GM18868 (cell line): ENCODE data around the gene AZIN2.

Experiments
- ATAC-seq: cut with Tn5 transposase; IDR thresholded peaks from one replicate; pipeline ENCODE4 v1.9.1; 2021; ENCODE audit warnings: mild to moderate bottlenecking, moderate library complexity; ENCODE audit not compliant: unreplicated experiment

AZIN2 gene

GRCh38 chr1:33149453-33150190 lies 68.7 kb downstream of the AZIN2 start:
- no peak for ATAC-seq

- no peak for ATAC-seq
Measured at GRCh38 chr1:33150522-33150921, 69.6 kb downstream of the AZIN2 start.

- no peak for ATAC-seq
Measured at GRCh38 chr1:33151116-33151515, 70.2 kb downstream of the AZIN2 start.

DNA sequence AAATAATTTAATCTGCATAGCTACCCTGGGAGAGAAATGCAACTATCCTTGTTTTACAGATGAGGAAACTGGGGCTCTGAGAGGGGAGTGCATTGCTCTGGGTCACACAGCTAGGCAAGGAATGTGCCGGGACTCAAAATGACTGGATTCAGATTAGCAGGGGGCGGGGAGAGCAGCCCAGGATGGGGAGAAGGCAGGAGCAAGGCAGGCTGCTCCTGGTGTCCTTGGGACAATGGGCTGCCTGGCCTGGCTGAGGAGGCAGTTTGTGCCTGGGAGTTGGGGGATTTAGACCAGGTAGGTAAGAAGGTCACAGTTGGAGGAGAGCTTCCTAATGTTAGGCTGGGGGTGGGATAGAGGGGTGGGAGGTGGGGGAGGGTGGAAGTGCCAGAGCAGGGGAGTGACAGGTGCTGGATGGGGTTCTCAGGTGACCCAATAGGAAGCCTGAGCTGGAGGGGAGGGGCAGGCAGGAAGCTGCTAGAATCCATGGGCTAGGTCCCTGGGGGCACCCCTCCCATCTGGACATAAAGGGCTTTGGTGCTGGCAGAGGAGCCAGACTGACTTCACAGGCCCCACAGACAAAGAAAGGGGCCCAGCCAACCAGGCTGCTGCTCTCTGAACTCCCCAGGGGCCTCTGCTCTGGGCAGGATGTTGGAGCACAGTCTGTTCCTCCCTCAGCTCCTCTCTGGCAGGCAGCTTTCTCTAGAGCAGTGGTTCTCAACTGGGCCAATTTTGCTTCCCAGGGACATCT lies 71.9 kb downstream of the AZIN2 start:
- ATAC-seq: no peak

- ATAC-seq: no peak
Measured at GRCh38 chr1:33153650-33154049, 72.7 kb downstream of the AZIN2 start.

DNA sequence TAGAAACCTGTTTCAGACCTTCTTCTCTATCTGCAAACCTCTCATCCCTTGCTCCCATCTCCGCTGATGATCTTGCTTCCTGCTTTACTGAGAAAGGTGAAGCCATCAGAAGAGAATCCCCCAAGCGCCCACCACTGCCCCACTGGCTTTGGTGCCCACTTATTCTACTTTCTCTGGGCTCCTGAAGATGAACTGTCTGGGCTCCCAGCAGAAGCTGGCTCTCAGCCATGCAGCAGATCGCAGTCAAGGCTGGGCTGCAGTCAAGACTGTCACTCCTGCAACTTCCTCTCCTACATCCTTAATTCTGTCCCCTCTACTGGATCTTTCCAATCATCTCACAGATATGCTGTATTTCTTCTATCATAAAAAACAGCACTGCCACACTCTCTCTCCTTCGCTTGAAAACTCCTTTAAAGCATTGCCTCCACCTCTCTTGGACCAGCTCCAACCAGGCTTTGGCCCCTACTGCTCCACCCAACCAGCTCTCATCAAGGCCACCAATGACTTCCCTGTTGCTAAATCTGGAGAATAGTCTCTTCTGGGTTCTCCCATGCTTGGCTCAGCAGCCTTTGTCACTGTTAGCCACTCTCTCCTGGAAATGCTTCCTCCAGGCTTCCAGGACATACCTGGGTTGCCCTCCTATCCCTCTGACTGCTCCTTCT lies 75.1 kb downstream of the AZIN2 start:
- no peak for ATAC-seq

DNA sequence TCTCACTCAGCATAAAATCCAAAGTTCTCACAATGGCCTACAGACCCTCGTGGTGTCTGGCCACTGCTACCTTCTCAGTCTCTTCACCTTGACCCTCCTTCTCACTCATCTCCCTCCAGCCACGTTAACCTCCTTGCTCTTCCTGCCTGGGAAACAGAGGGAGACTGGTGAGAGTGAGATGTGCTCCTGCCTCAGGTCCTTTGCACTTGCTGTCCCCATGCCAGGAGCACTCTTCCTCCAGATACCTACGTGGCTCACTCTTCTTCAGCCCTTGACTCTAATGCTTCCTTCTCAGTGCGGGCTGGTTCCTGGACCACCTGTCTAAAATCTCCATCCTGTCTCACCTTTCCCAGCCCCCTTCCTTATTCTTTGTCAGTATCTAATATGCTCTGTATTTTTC lies 76.2 kb downstream of the AZIN2 start:
- ATAC-seq: no peak

DNA sequence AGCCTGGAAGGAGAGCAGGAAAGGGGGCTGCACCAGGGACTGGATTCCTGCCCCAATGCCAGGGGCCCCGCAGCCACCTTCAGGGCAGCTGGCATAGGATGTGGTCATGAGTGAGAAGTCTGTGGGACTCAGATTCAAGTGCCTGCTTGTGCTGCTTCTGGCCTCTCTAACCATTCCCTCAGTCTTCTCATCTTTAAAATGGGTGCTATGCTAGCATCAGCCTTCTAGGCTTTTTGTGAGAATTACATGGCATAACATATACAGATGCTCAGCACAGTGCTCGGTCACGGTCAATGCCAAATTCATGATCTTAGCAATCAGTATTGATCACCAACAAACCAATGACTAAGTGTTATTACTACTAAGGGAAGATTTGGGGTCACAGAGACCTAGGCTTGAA lies 77.4 kb downstream of the AZIN2 start:
- no peak for ATAC-seq

- no peak for ATAC-seq
Measured at GRCh38 chr1:33159577-33159976, 78.6 kb downstream of the AZIN2 start.

DNA sequence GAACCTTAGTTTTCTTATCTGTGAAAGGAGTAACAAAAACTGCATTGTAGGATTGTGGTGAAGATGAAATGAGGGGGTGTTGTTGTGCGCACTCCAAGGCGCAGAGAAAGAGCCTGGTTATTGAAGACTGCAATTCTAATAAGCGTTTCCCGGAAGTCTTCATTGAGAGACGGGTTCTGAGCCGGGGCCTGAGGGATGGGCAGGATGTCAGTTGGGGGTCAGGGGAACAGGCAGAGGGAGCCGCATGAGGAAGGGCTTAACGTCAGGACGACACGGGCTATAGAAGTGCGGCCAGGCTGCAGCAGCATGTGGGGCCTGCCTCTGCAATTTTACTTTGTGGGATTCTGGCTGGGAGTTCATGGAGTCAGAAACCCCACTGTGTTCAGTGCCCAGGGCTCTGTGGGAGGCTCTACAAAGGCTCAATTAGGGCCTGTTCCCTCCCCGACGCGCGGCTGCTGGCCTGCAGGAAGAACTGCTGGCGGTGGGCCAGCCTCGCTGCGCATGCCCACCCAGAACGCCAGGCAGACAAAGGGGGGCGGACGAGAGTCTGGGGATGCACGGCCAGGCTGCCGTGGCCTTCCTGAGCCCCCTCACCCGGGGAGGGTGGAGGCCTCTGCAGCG lies 80.2 kb downstream of the AZIN2 start:
- ATAC-seq: no peak

DNA sequence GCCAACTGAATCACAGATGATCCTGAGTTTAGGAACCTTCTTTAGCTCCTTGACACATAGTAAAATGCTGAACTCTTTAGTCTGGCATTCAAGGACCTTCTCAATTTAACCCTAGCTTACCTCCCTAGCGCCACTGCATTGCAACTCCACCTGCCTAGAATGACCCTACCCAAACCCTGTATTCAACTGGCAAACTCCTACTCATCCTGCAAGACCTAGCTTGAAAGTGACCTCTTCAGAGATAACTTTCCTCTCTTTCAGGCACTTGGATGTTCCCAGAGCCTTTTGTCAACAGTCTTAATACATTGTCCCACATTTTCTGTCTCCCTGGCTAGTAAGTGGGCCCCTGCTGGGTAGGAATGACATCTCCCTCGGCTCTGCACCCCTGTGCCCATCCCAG lies 81.2 kb downstream of the AZIN2 start:
- ATAC-seq: no peak

DNA sequence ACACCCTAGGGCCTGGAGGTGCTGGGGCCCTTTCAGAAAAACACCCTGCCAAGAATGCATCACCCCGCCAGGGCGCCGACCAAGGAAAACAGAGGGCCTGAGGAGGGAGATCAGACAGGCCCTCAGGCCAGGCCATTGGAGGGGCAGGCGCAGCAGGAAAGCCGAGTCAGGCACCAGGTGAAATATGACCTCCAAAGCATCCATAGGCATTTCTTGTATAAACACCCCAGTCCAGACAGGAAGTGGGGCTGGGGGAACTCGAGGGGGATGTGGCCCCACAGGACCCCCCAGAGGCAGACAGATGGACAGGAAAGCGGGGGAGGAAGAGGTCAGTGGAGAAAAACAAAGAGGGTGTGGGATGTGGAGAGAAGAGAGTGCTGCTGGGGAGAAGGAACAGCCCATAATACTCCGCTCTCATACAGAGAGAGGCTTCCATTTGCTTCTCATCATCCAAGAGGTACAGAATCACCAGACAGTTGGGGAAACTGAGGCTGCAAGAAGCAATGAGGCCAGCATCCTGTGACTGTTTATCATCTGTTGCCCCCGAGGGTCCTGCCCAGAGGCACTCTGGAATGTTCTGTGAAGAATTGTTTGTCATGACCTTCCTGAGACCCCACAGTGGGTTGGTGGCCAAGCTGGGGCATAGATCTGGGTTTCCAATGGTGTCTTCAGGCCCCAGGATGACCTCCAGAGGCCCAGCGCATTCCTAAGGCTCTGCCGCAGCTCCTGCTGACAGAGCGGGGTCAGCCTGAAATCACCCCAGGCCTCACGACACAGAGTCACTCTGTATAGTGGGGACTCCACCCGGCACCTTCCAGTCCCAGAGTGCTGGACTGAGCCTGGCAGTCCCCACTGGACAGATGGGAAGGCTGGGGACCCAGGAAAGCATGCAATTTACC lies 82.9 kb downstream of the AZIN2 start:
- no peak for ATAC-seq

DNA sequence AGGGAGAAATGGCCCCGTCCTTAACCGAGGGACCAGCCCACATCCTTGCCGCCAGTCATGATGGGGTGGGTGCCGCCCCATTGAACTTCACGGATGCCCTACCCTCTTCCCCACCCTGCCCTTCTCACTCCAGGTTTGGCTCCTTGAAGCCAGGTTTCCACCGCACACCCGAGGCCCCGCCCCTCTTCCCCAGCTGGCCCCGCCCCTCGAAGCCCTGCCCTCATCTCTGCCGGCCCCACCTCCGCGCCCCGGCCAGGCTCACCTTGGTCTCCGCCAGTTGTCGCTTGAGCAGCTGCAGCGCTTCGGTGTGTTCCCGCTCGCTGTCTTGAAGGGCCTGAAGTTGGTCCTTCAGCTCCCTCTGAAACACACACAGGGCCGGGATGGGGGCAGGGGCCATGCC lies 84.3 kb downstream of the AZIN2 start:
- no peak for ATAC-seq

DNA sequence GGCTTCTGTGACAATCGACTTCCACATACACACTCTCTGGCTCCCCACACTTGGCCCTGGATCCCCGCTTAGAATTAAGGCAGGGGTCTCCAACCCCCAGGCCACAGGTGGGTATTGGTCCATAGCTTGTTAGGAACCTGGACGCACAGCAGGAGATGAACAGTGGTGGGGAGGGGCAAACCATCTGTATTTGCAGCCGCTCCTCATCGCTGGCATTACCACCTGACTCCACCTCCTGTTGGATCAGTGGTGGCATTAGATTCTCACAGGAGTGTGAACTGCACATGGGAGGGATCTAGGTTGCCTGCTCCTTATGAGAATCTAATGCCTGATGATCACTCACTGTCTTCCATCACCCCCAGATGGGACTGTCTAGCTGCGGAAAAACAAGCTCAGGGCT lies 84.9 kb downstream of the AZIN2 start:
- ATAC-seq: no peak

- no peak for ATAC-seq
Measured at GRCh38 chr1:33167650-33168447, 86.9 kb downstream of the AZIN2 start.

DNA sequence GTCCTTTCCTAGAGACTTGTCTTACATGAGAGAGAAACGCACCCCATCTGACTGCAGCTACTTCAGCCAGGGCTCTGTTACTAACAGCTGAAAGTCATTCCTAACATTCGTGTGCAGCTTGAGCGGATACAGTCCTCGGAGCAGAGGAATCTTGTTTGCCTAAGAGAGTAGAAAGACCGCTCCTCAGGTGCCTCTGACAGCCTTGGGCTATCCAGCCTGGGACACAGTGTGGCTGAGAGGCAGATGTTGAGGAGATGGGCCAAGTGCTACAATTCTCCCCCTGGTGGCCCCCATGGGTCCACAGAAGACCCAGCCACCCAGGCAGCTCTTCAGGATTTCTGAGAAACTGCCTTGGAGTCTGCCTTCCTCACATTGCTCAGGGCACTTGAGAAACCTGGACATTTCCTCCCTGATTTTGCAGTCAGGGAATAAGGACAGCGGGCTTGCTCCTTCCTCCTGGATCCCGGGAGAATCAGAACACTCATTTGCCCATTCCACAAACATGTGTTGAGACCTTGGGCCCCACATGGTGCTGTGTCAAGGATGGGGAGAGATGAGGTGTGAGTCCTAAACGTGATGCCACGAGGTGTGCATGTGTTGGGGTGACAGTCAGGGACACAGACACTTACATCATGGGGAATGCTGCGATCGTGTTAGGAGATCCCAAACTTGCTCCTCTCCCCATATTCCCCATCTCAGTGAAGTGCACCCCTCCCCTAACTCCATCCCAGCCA lies 87.8 kb downstream of the AZIN2 start:
- ATAC-seq: no peak

GRCh38 chr1:33169290-33170055 lies 88.5 kb downstream of the AZIN2 start:
- no peak for ATAC-seq
